Measurements from ENCODE around the gene TMOD3. TPM values are rescaled to one million over a fixed set of nuclear protein-coding genes. Genes with fewer than 3 reads are reported as not detected.

TMOD3 gene
- total RNA-seq, 1 donor, result 100 TPM

GRCh38 chr15:51861557-51862359 is 32.3 kb downstream of the TMOD3 start:
- no peak for DNase-seq (ENCODE audit: low read depth)
- H3K4me3 ChIP-seq (ENCODE audit: low read depth, low read length), result no peak overlapping the region
- TF ChIP-seq CTCF (IDR thresholded peaks at IDR 0.05; ENCODE audit: insufficient read depth, low read depth, low read length), result no peak

GRCh38 chr15:51863131-51863530 is 33.7 kb downstream of the TMOD3 start:
- no peak overlapping the region for H3K4me3 ChIP-seq (ENCODE audit: low read depth, low read length)
- DNase-seq (ENCODE audit: low read depth), result no peak
- TF ChIP-seq CTCF (IDR thresholded peaks at IDR 0.05; ENCODE audit: insufficient read depth, low read depth, low read length), result no peak

- TF ChIP-seq CTCF (IDR thresholded peaks at IDR 0.05; ENCODE audit: insufficient read depth, low read depth, low read length), result no peak
- DNase-seq (ENCODE audit: low read depth), result no peak
- no peak overlapping the region for H3K4me3 ChIP-seq (ENCODE audit: low read depth, low read length)
Observed at GRCh38 chr15:51864408-51865056, 35.1 kb downstream of the TMOD3 start.

GRCh38 chr15:51865317-51865716 is 35.9 kb downstream of the TMOD3 start:
- TF ChIP-seq CTCF (IDR thresholded peaks at IDR 0.05; ENCODE audit: insufficient read depth, low read depth, low read length), result no peak
- DNase-seq (ENCODE audit: low read depth), result no peak
- H3K4me3 ChIP-seq (ENCODE audit: low read depth, low read length), result no peak overlapping the region

- H3K4me3 ChIP-seq (ENCODE audit: low read depth, low read length), result no peak overlapping the region
- no peak for DNase-seq (ENCODE audit: low read depth)
- no peak for TF ChIP-seq CTCF (IDR thresholded peaks at IDR 0.05; ENCODE audit: insufficient read depth, low read depth, low read length)
Observed at GRCh38 chr15:51866161-51866560, 36.7 kb downstream of the TMOD3 start.

GRCh38 chr15:51866751-51867150 is 37.3 kb downstream of the TMOD3 start:
- no peak for TF ChIP-seq CTCF (IDR thresholded peaks at IDR 0.05; ENCODE audit: insufficient read depth, low read depth, low read length)
- no peak overlapping the region for H3K4me3 ChIP-seq (ENCODE audit: low read depth, low read length)
- DNase-seq (ENCODE audit: low read depth), result no peak
